Mesenchymal stem cell (in vitro differentiated cells and primary cell): Measurements from ENCODE around the gene UNC13B.

Experiments
- DNase-seq: peaks from one replicate; pipeline ENCODE4 v3.0.0-alpha.2; 2013
- H2AFZ ChIP-seq: one replicate; pipeline ENCODE4 v1.6.1; 2013; ENCODE audit warnings: low read depth, mild to moderate bottlenecking, control low read depth, inconsistent platforms, low read length, moderate library complexity
- H2AK5ac ChIP-seq: 2 replicates; pipeline ENCODE4 v1.6.1; 2013; ENCODE audit warnings: low read length, moderate library complexity, mild to moderate bottlenecking, inconsistent platforms; ENCODE audit not compliant: severe bottlenecking
- H2BK120ac ChIP-seq: one replicate; pipeline ENCODE4 v1.6.1; 2013; ENCODE audit warnings: low read depth, mild to moderate bottlenecking, inconsistent platforms, low read length, moderate library complexity
- H2BK12ac ChIP-seq, 2 experiments: one replicate each; pipeline ENCODE4 v1.6.1; 2013; ENCODE audit warnings: inconsistent platforms in 2 of 2, low read length in 2 of 2, mild to moderate bottlenecking in 2 of 2, moderate library complexity in 2 of 2, control low read depth in 1 of 2
- H2BK15ac ChIP-seq: one replicate; pipeline ENCODE4 v1.6.1; 2013; ENCODE audit warnings: mild to moderate bottlenecking, low read depth, inconsistent platforms; ENCODE audit not compliant: poor library complexity, severe bottlenecking
- H2BK5ac ChIP-seq: 2 replicates; pipeline ENCODE4 v1.6.1; 2013; ENCODE audit warnings: low read depth, mild to moderate bottlenecking, low read length, control low read depth, inconsistent platforms; ENCODE audit not compliant: poor library complexity, severe bottlenecking
- H3K14ac ChIP-seq, 2 experiments: one replicate each; pipeline ENCODE4 v1.6.1; 2013; ENCODE audit warnings: inconsistent platforms in 2 of 2, low read length in 2 of 2, control low read depth in 1 of 2, mild to moderate bottlenecking in 1 of 2, moderate library complexity in 1 of 2
- H3K18ac ChIP-seq, 2 experiments: one replicate each; pipeline ENCODE4 v1.6.1; 2013; ENCODE audit warnings: inconsistent platforms in 2 of 2, low read length in 2 of 2, control low read depth in 1 of 2, low read depth in 1 of 2, mild to moderate bottlenecking in 1 of 2
- H3K23ac ChIP-seq, 2 experiments: one replicate each; pipeline ENCODE4 v1.6.1; 2013; ENCODE audit warnings: inconsistent platforms in 2 of 2, low read length in 2 of 2, mild to moderate bottlenecking in 2 of 2, moderate library complexity in 2 of 2, control low read depth in 1 of 2
- H3K27ac ChIP-seq: 2 replicates; pipeline ENCODE4 v1.5.1; 2013; ENCODE audit warnings: mild to moderate bottlenecking, moderate library complexity, low read length, control low read depth, inconsistent platforms; ENCODE audit not compliant: poor library complexity, severe bottlenecking
- H3K27me3 ChIP-seq, 2 experiments: 2 replicates each; pipeline versions ENCODE4 v1.6.1 to v1.7.0; 2013; ENCODE audit warnings: low read length in 2 of 2, mild to moderate bottlenecking in 2 of 2, moderate library complexity in 2 of 2, control low read depth in 1 of 2, inconsistent platforms in 1 of 2; ENCODE audit not compliant: control insufficient read depth in 1 of 2, insufficient read depth in 1 of 2
- H3K36me3 ChIP-seq, 2 experiments: 2 replicates each; pipeline versions ENCODE4 v1.6.1 to v1.7.0; 2013; ENCODE audit warnings: low read length in 2 of 2, control low read depth in 1 of 2, inconsistent platforms in 1 of 2, low read depth in 1 of 2, mild to moderate bottlenecking in 1 of 2; ENCODE audit not compliant: insufficient read depth in 2 of 2, control insufficient read depth in 1 of 2
- H3K4ac ChIP-seq, 2 experiments: one replicate each; pipeline ENCODE4 v1.6.1; 2013; ENCODE audit warnings: inconsistent platforms in 2 of 2, low read length in 2 of 2, mild to moderate bottlenecking in 2 of 2, moderate library complexity in 2 of 2, control low read depth in 1 of 2, low read depth in 1 of 2
- H3K4me1 ChIP-seq: 2 replicates; pipeline ENCODE4 v1.6.1; 2013; ENCODE audit warnings: low read depth, low read length, control low read depth; ENCODE audit not compliant: control insufficient read depth, insufficient read depth
- H3K4me2 ChIP-seq: 2 replicates; pipeline ENCODE4 v1.6.1; 2013; ENCODE audit warnings: low read length, mild to moderate bottlenecking, inconsistent platforms; ENCODE audit not compliant: poor library complexity, severe bottlenecking
- H3K4me3 ChIP-seq, 2 experiments: 2 replicates each; pipeline versions ENCODE4 v1.5.1 to v1.7.0; 2013; ENCODE audit warnings: low read length in 2 of 2, mild to moderate bottlenecking in 2 of 2, control low read depth in 1 of 2, low read depth in 1 of 2; ENCODE audit not compliant: insufficient read depth in 1 of 2
- H3K79me1 ChIP-seq: replicated peaks from 2 replicates; pipeline ENCODE4 v1.6.1; 2013; ENCODE audit warnings: mild to moderate bottlenecking, control low read depth, low read length, inconsistent platforms; ENCODE audit not compliant: poor library complexity, severe bottlenecking
- H3K9ac ChIP-seq: 2 replicates; pipeline ENCODE4 v1.7.0; 2013; ENCODE audit warnings: mild to moderate bottlenecking, low read length, moderate library complexity
- H3K9me3 ChIP-seq: 2 replicates; pipeline ENCODE4 v1.7.0; 2013; ENCODE audit warnings: mild to moderate bottlenecking, low read length; ENCODE audit not compliant: control insufficient read depth
- H4K8ac ChIP-seq: one replicate; pipeline ENCODE4 v1.6.1; 2013; ENCODE audit warnings: inconsistent platforms, mild to moderate bottlenecking, low read length, moderate library complexity
- H4K91ac ChIP-seq: one replicate; pipeline ENCODE4 v1.6.1; 2013; ENCODE audit warnings: mild to moderate bottlenecking, low read length, inconsistent platforms
- WGBS: methylation state at CpG from one replicate; pipeline ENCODE4 v1.1.7; 2013; ENCODE audit warnings: mixed read lengths; 5-methylcytosine and 5-hydroxymethylcytosine counted together

The UNC13B gene

GRCh38 chr9:35452481-35452880, 290.7 kb downstream of the UNC13B start:
- Histone ChIP-seq H3K27me3 (peaks cover 19 to 21% of the 10 kb centered on the region in 2 experiments), H2AK5ac (no peak overlapping the region), H2BK5ac (no peak overlapping the region), H3K9me3 (no peaks in the 10 kb centered on the region), H2AFZ (no peak overlapping the region), H4K91ac (no peak overlapping the region), H2BK120ac (no peak overlapping the region), H3K79me1 (no peaks in the 10 kb centered on the region), H3K4me1 (no peaks in the 10 kb centered on the region), H3K14ac (peak overlapping the region in 1 of 2 experiments; percentile 4), H3K27ac (no peak overlapping the region), H3K4ac (no peak overlapping the region), H3K18ac (no peak overlapping the region), H4K8ac (no peak overlapping the region), H2BK12ac (no peak overlapping the region), H3K36me3 (no peaks in the 10 kb centered on the region), H3K9ac (no peak overlapping the region), H2BK15ac (no peak overlapping the region), H3K4me2 (no peak overlapping the region), H3K4me3 (no peak overlapping the region), H3K23ac (no peak overlapping the region)
- 84% methylated on average over 2 of the region's 2 CpGs for WGBS
- peak; percentile 5 for DNase-seq

- H2BK120ac ChIP-seq = no peak overlapping the region
- H3K18ac ChIP-seq = no peak overlapping the region
- H3K14ac ChIP-seq = no peak overlapping the region
- H3K4me3 ChIP-seq = no peak overlapping the region
- no peak for DNase-seq
- no peak overlapping the region for H3K4ac ChIP-seq
- no peak overlapping the region for H4K91ac ChIP-seq
- H2AFZ ChIP-seq = no peak overlapping the region
- no peak overlapping the region for H2BK15ac ChIP-seq
- H2BK5ac ChIP-seq = no peak overlapping the region
- H3K23ac ChIP-seq = no peak overlapping the region
- H3K4me1 ChIP-seq = no peaks in the 10 kb centered on the region
- no peak overlapping the region for H4K8ac ChIP-seq
- H3K27ac ChIP-seq = no peak overlapping the region
- no peaks in the 10 kb centered on the region for H3K9me3 ChIP-seq
- H3K36me3 ChIP-seq = no peaks in the 10 kb centered on the region
- peaks cover 11 to 12% of the 10 kb centered on the region in 2 experiments for H3K27me3 ChIP-seq
- H3K79me1 ChIP-seq = no peaks in the 10 kb centered on the region
- 84% methylated on average over 2 of the region's 2 CpGs for WGBS
- no peak overlapping the region for H3K9ac ChIP-seq
- no peak overlapping the region for H2BK12ac ChIP-seq
- H3K4me2 ChIP-seq = no peak overlapping the region
- H2AK5ac ChIP-seq = no peak overlapping the region
These were observed 292.0 kb downstream of the UNC13B start for GRCh38 chr9:35453786-35454185.
